Progenitor cell of endocrine pancreas (in vitro differentiated cells): Measurements from ENCODE around the gene CLEC16A. TPM values are rescaled to one million over a fixed set of nuclear protein-coding genes. Genes with fewer than 3 reads are reported as not detected.

ENCODE experiments used
- DNase-seq: peaks from one replicate; pipeline ENCODE4 v3.0.0; 2021; ENCODE audit warnings: low spot score; ENCODE audit not compliant: unreplicated experiment
- H3K27ac Mint-ChIP-seq: 2 replicates; pipeline ENCODE4 v1.8.0; 2021; ENCODE audit warnings: mild to moderate bottlenecking, moderate library complexity, mixed read lengths
- H3K27me3 Mint-ChIP-seq: 2 replicates; pipeline ENCODE4 v1.8.0; 2021; ENCODE audit warnings: mixed read lengths
- H3K36me3 Mint-ChIP-seq: 2 replicates; pipeline ENCODE4 v1.8.0; 2022; ENCODE audit warnings: mixed read lengths; ENCODE audit not compliant: insufficient read depth
- H3K4me1 Mint-ChIP-seq: 2 replicates; pipeline ENCODE4 v1.8.0; 2021; ENCODE audit warnings: low read depth, mixed read lengths
- H3K4me3 Mint-ChIP-seq: 2 replicates; pipeline ENCODE4 v1.8.0; 2021; ENCODE audit warnings: low read depth, mild to moderate bottlenecking, moderate library complexity, mixed read lengths
- H3K9me3 Mint-ChIP-seq: 2 replicates; pipeline ENCODE4 v1.8.0; 2021; ENCODE audit warnings: low read depth, mixed read lengths
- total RNA-seq: library from RNA; stranded (reverse); gene quantifications from 2 replicates; pipeline ENCODE4 v1.2.1, GENCODE V29; 2021
- TF ChIP-seq, protein P1 (sequence below): fragments of 200-600 bp; sonication (generic); IDR thresholded peaks from one replicate; pipeline ENCODE4 v1.5.0; 2021; ENCODE audit warnings: antibody characterized with exemption, mild to moderate bottlenecking; ENCODE audit not compliant: unreplicated experiment

CLEC16A gene
- total RNA-seq, 1 donor from 2014 or later: 34.3 TPM

DNA sequence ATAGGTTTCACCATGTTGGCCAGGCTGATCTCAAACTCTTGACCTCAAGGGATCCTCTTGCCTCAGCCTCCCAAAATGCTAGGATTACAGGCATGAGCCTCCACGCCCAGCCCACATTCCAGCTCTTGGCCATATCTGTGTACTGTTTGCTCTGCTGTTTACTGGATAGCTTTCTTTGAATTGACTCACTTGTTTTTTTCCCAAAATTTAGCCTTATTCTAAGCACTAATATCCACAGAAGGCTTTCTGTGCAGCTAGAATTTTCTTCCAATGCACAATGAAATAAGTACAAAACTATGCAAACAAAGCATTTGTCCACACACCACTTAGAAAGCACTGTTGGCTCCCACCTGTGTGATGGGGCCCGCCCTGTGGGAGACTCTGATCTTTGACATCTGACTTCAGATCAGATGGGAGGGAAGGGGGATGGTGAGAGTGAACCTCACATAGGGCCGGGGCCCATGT is 72.2 kb downstream of the CLEC16A start:
- Mint-ChIP-seq H3K27ac (no peak overlapping the region), H3K27me3 (no peaks in the 10 kb centered on the region), H3K9me3 (no peaks in the 10 kb centered on the region), H3K4me1 (peaks cover 3% of the 10 kb centered on the region), H3K36me3 (peaks cover 11% of the 10 kb centered on the region), H3K4me3 (no peak overlapping the region)
- DNase-seq: no peak
- TF ChIP-seq, protein P1, sequence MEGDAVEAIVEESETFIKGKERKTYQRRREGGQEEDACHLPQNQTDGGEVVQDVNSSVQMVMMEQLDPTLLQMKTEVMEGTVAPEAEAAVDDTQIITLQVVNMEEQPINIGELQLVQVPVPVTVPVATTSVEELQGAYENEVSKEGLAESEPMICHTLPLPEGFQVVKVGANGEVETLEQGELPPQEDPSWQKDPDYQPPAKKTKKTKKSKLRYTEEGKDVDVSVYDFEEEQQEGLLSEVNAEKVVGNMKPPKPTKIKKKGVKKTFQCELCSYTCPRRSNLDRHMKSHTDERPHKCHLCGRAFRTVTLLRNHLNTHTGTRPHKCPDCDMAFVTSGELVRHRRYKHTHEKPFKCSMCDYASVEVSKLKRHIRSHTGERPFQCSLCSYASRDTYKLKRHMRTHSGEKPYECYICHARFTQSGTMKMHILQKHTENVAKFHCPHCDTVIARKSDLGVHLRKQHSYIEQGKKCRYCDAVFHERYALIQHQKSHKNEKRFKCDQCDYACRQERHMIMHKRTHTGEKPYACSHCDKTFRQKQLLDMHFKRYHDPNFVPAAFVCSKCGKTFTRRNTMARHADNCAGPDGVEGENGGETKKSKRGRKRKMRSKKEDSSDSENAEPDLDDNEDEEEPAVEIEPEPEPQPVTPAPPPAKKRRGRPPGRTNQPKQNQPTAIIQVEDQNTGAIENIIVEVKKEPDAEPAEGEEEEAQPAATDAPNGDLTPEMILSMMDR: no peak

DNA sequence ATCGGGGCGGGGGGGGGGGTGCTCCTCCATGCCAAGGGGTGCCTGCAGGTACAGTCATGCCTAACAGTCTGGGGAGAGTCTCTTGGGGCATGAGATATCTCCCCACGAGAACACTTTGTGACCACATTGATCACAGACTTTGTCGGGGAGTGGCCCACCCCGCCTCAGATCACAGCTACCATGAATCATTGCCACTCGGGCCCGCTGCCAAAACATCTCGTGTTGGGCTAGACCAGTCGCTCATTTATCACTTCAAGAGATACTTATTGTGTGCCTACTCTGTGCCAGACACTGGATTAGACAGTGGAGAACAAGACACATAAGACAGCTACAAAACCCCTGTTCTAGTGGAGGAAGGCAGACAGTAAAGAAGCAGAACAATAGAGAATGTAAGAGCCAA is 72.6 kb downstream of the CLEC16A start:
- no peak overlapping the region for H3K27ac Mint-ChIP-seq
- TF ChIP-seq, protein P1: no peak
- H3K36me3 Mint-ChIP-seq: peaks cover 11% of the 10 kb centered on the region
- no peak overlapping the region for H3K4me3 Mint-ChIP-seq
- no peak for DNase-seq
- peaks cover 3% of the 10 kb centered on the region for H3K4me1 Mint-ChIP-seq
- H3K9me3 Mint-ChIP-seq: no peaks in the 10 kb centered on the region
- no peaks in the 10 kb centered on the region for H3K27me3 Mint-ChIP-seq

DNA sequence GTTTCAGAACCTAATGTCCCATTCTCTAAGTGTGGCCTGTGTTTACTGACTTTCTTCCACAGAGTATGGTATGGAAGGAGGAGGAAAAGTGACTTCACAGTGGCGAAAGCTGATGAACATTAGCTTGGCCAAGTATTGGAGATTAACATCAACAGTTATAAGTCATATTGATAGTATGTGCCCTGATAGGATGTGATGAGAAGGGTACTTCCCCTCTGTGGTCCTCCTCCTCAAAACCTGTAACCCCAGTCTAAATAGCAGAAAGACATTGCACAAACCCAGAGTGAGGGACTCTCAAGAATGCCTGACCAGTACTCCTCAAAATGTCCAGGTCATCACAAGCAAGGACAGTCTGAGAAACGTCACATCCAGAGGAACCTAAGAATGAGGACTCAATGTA is 73.1 kb downstream of the CLEC16A start:
- Mint-ChIP-seq H3K9me3 (no peaks in the 10 kb centered on the region), H3K36me3 (peaks cover 11% of the 10 kb centered on the region), H3K4me1 (peaks cover 3% of the 10 kb centered on the region), H3K4me3 (no peak overlapping the region), H3K27me3 (no peaks in the 10 kb centered on the region), H3K27ac (no peak overlapping the region)
- DNase-seq: no peak
- TF ChIP-seq, protein P1: no peak

DNA sequence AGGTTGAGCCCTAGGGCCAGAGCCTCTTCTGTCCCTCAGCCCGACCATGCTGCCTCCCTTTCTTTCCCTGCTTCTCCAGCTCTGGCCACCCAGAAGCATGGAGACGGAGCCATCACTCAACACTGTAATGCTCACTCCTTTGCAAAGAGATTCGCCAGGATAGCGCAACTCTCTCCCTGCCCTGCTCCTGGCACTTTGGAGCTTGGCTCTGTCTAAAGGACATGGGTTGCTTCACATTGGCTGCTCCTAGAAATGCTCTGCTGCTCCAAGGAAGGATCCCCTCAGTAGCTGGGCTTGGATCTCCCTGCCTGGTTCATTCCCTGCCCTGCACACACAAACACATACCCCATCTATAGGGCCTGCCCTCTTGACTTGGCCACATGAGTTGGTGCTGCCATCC is 76.0 kb downstream of the CLEC16A start:
- H3K36me3 Mint-ChIP-seq: peaks cover 14% of the 10 kb centered on the region
- TF ChIP-seq, protein P1: no peak
- peaks cover 8% of the 10 kb centered on the region for H3K4me1 Mint-ChIP-seq
- no peak overlapping the region for H3K27ac Mint-ChIP-seq
- no peak for DNase-seq
- H3K27me3 Mint-ChIP-seq: no peaks in the 10 kb centered on the region
- no peaks in the 10 kb centered on the region for H3K9me3 Mint-ChIP-seq
- H3K4me3 Mint-ChIP-seq: no peak overlapping the region

DNA sequence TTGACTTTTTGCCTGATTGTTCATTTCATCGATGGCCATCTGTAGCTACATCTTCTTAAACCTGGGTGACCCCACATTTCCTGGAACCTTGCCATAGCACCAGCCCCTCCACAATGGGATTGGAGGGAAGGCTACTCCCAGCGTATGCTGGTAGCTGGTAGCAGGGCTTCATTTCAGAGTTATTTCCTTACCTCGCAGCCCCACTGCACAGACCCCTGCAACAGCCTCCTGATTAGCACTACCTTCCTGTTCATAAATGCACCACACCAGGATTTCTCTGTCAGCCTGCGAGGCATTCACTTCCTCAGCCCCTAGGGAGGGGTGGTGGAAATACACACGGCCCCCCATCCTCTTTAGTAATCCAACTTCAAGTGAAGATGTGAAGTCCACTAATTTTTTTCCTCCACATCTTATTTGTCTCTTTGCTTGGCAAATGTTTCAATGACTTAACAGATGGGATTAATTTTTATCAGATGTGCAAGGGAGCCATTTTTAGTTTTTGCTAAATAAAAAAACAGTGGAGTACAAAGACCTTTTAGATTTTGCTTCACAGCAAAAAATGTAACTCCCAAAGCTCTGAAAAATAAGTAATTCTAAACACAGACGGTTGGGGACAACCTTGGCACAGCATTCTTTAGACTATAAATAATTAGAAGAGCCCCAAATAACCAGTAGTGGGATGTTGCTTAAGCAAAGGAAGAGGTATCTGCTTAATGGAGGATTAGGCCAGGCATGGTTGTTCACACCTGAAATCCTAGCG is 76.6 kb downstream of the CLEC16A start:
- Mint-ChIP-seq H3K4me1 (peaks cover 8% of the 10 kb centered on the region), H3K27ac (no peak overlapping the region), H3K27me3 (no peaks in the 10 kb centered on the region), H3K4me3 (no peak overlapping the region), H3K9me3 (peaks cover 2% of the 10 kb centered on the region), H3K36me3 (peaks cover 18% of the 10 kb centered on the region)
- DNase-seq: no peak
- TF ChIP-seq, protein P1: no peak
